Colonic mucosa (tissue), 4 donors: Measurements from ENCODE around the gene MRPL37. TPM values are rescaled to one million over a fixed set of nuclear protein-coding genes. Genes with fewer than 3 reads are reported as not detected.

Experiments
- DNase-seq: peaks from one replicate; pipeline ENCODE4 v3.0.0-alpha.2; 2020
- H3K27ac ChIP-seq: fragments of 200-600 bp; one replicate; pipeline ENCODE4 v1.8.0; 2021
- H3K27me3 ChIP-seq: fragments of 200-600 bp; one replicate; pipeline ENCODE4 v1.8.0; 2021
- H3K36me3 ChIP-seq: fragments of 200-600 bp; one replicate; pipeline ENCODE4 v1.8.0; 2021
- H3K4me1 ChIP-seq: fragments of 200-600 bp; one replicate; pipeline ENCODE4 v1.8.0; 2021; ENCODE audit warnings: mild to moderate bottlenecking
- H3K4me3 ChIP-seq: fragments of 200-600 bp; one replicate; pipeline ENCODE4 v1.8.0; 2021
- H3K9ac ChIP-seq, 2 donors: one replicate each; pipeline ENCODE4 v1.7.0; 2013; ENCODE audit warnings: control low read depth in 2 of 2, low read depth in 2 of 2, low read length in 2 of 2
- H3K9me3 ChIP-seq: fragments of 200-600 bp; one replicate; pipeline ENCODE4 v1.8.0; 2021
- intact Hi-C: fragments of 100-400 bp; cut with DNase I; formaldehyde crosslinking; loops from one replicate; pipeline ENCODE4 v1.14.1; 2022
- total RNA-seq, 2 donors: library from RNA; stranded (reverse); fragmentation: NEBNext Ultra II Directional in 1 of 2; extraction: Animal tissue kit (Norgen Biotek cat#: 25700) in 1 of 2; gene quantifications; one replicate each; pipeline ENCODE4 v1.2.1, GENCODE V29; 2021
- TF ChIP-seq, protein P1 (sequence below): fragments of 200-600 bp; IDR thresholded peaks from one replicate; pipeline ENCODE4 v1.8.0; 2022; ENCODE audit warnings: antibody characterized with exemption, mild to moderate bottlenecking
- donor health status: healthy.
- donor health status: DM: no; HTN: no; CAD: no.
- donor health status: DM: no; HTN: no; CAD: no.

The MRPL37 gene
- total RNA-seq, 2 donors from 2014 or later, result 76.7 to 157 TPM

DNA sequence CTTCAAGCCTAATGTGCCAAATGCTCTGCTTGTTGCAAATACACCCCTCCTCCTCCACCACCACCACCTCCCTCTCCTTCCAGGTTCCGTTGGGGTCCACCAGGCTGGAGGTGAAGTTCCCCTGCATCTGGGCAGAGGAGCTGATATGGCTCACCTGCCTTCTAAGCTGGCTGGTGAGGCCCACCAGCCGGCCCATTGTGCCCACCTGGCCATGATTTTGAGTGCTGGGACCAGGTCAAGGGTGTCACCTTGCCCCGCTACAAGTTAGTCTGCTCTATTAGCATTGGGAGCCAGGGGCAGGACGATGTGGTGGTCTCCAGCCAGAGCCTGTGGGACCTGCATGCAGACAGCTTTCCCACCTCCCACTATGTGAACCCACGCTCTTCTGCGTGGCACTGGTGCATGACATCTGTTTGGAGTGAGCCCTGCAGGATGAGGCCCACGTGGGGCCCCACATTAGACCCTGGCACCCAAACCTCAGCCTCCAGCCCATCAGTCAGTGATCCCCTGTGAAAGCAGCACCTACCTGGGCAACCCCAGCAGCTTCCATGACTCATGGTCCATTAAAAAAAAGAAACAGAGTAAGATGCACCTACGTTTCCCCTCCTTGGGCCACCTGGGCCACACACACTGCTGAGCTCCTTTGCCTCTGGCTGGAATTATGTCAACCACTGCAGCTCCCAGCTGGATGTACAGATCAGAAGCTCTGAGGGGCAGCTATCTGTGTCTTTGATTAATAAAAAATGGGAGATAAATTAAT is 31.6 kb upstream of the MRPL37 start:
- H3K4me3 ChIP-seq, result no peak overlapping the region
- DNase-seq, result no peak
- H3K27ac ChIP-seq, result no peak overlapping the region
- TF ChIP-seq, protein P1, sequence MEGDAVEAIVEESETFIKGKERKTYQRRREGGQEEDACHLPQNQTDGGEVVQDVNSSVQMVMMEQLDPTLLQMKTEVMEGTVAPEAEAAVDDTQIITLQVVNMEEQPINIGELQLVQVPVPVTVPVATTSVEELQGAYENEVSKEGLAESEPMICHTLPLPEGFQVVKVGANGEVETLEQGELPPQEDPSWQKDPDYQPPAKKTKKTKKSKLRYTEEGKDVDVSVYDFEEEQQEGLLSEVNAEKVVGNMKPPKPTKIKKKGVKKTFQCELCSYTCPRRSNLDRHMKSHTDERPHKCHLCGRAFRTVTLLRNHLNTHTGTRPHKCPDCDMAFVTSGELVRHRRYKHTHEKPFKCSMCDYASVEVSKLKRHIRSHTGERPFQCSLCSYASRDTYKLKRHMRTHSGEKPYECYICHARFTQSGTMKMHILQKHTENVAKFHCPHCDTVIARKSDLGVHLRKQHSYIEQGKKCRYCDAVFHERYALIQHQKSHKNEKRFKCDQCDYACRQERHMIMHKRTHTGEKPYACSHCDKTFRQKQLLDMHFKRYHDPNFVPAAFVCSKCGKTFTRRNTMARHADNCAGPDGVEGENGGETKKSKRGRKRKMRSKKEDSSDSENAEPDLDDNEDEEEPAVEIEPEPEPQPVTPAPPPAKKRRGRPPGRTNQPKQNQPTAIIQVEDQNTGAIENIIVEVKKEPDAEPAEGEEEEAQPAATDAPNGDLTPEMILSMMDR, result no peak
- peaks cover 4% of the 10 kb centered on the region for H3K4me1 ChIP-seq
- intact Hi-C loops, result no loop called here
- no peaks in the 10 kb centered on the region for H3K27me3 ChIP-seq
- H3K9me3 ChIP-seq, result no peaks in the 10 kb centered on the region
- no peaks in the 10 kb centered on the region for H3K36me3 ChIP-seq
- no peak overlapping the region for H3K9ac ChIP-seq

DNA sequence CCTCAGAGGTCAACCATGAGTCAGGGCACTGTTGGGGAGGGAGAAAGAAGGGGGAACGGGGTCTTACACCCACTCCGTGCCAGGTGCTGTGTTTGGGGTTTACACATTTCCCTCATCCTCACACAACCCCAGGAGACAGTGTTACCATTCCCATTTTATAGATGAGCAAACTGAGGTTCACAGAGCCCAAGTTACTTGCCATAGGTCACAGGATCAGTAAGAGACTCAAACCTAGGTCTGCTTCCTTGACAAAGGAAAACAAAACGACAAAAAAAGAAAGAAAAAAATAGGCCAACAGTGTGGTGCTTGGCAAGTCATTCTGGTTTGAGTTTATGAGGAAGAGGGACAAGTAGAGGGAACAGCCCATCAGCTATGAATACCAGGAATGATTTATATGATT is 30.9 kb upstream of the MRPL37 start:
- H3K9ac ChIP-seq, result no peak overlapping the region
- peaks cover 3% of the 10 kb centered on the region for H3K4me1 ChIP-seq
- intact Hi-C loops, result no loop called here
- no peaks in the 10 kb centered on the region for H3K27me3 ChIP-seq
- TF ChIP-seq, protein P1, result no peak
- H3K4me3 ChIP-seq, result no peak overlapping the region
- no peaks in the 10 kb centered on the region for H3K9me3 ChIP-seq
- H3K36me3 ChIP-seq, result no peaks in the 10 kb centered on the region
- no peak overlapping the region for H3K27ac ChIP-seq
- DNase-seq, result no peak

DNA sequence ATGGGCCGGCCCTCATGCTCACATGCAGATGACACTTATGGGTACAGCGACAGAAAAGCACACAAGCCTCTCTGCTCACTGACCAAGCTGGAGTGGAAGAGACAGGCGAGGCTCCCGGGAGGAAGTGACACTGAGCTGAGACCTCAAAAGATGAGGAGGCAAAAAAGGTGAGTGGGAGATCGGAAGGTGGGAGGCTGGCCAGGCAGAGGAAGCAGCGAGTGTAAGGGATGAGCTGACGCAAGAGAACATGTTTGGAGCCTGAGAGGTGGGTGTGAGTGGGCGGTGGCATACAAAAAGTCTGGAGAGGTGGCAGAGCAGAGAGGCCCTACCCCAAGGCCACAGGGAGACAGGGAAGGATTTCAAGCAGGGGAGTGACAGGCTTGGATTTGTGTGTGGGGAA is 29.0 kb upstream of the MRPL37 start:
- TF ChIP-seq, protein P1, result no peak
- H3K9ac ChIP-seq, result no peak overlapping the region
- no peaks in the 10 kb centered on the region for H3K36me3 ChIP-seq
- no peaks in the 10 kb centered on the region for H3K9me3 ChIP-seq
- no peak overlapping the region for H3K27ac ChIP-seq
- no peaks in the 10 kb centered on the region for H3K27me3 ChIP-seq
- intact Hi-C loops, result no loop called here
- H3K4me1 ChIP-seq, result no peaks in the 10 kb centered on the region
- no peak overlapping the region for H3K4me3 ChIP-seq
- no peak for DNase-seq

DNA sequence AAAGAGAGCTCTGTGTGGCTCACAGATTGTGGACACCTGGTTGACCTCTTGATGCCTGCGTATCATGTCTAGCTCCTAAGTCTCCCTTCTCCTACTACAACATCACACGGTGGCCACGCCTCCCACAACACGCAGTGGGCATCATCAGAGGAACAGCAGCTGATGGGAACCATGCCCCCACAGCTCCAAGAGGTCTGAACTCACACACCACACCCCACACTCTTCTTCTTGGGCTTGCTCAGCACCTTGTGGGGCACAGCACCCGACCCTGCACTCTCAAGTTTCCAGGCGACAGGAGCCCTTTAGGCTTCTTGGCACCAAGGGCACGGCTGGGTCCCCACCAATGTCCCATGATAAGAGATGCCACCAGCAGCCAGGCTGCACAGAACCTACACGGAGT is 28.4 kb upstream of the MRPL37 start:
- DNase-seq, result no peak
- H3K27me3 ChIP-seq, result no peaks in the 10 kb centered on the region
- H3K4me1 ChIP-seq, result no peaks in the 10 kb centered on the region
- H3K9ac ChIP-seq, result no peak overlapping the region
- TF ChIP-seq, protein P1, result no peak
- no peaks in the 10 kb centered on the region for H3K36me3 ChIP-seq
- intact Hi-C loops, result no loop called here
- H3K4me3 ChIP-seq, result no peak overlapping the region
- H3K27ac ChIP-seq, result no peak overlapping the region
- H3K9me3 ChIP-seq, result no peaks in the 10 kb centered on the region

DNA sequence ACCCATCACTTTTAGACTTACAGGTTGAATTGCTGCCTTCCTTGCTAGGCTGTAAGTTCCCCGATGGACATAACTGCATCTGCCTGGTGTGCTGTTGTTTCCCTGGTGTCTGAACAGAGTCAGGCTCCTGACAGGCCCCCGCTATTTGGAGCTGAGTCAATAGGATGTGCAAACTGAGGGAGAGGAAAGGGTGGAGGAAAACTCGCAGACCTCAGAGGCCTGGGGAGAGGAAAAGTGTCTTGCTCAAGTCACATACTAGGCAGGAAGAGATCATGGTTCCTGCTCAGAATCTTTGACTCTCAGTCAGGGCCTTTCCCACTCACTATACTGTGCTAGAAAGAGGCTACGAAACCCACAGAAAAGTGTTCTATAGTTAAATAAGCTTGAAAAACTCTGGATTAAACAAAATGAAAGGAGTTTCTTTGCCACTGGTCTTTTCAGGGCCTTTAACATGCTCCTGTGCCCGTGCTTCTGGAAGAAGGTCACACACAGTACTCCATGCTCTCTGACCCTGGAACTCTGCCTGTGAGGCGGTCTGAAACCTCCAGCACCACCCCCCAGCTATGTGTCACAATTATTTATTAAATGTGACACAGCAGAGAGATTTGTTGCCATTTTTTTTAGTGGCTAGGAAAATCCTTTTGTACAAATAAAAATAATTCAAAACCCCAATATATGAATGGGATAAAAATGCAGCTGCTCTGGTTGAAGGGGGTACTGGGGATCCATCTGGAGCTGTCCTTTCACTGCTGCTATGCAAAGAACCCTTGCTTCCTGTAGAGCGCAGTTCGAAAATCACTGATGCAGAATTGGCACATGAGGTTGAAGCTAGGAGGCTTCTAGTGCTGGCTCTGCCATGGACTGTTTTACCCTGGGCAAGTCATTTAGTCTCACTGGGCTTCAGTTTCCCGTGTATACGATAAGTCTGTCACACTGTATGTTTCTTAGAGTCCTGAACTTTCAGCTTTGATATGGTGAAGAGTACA is 27.1 kb upstream of the MRPL37 start:
- no peaks in the 10 kb centered on the region for H3K36me3 ChIP-seq
- no peaks in the 10 kb centered on the region for H3K4me1 ChIP-seq
- DNase-seq, result no peak
- no peak overlapping the region for H3K4me3 ChIP-seq
- no peak overlapping the region for H3K9ac ChIP-seq
- intact Hi-C loops, result no loop called here
- TF ChIP-seq, protein P1, result no peak
- no peak overlapping the region for H3K27ac ChIP-seq
- H3K27me3 ChIP-seq, result no peaks in the 10 kb centered on the region
- no peaks in the 10 kb centered on the region for H3K9me3 ChIP-seq
